NCI-H1092 treated with DMSO at 0.1 percent for 48 hours (cell line): ENCODE measurements around the gene FCHO1.
A peak's percentile ranks its signal among the peaks of the same experiment; 100 is the strongest.

ENCODE experiments used
- DNase-seq: peaks from one replicate; lab custom pipeline; 2025; lab: John Stamatoyannopoulos, UW

FCHO1 gene

GRCh38 chr19:17829855-17830566 lies 78.7 kb downstream of the FCHO1 start:
- peak; percentile 39 for DNase-seq

GRCh38 chr19:17830567-17831418 lies 79.5 kb downstream of the FCHO1 start:
- peak; percentile 70 for DNase-seq

GRCh38 chr19:17831419-17831888 lies 80.2 kb downstream of the FCHO1 start:
- no peak for DNase-seq

GRCh38 chr19:17832443-17833208 lies 81.3 kb downstream of the FCHO1 start:
- DNase-seq, result no peak

GRCh38 chr19:17834350-17835181 lies 83.3 kb downstream of the FCHO1 start:
- no peak for DNase-seq

GRCh38 chr19:17835182-17836006 lies 84.1 kb downstream of the FCHO1 start:
- DNase-seq, result no peak

- DNase-seq, result no peak
These were observed 85.3 kb downstream of the FCHO1 start for GRCh38 chr19:17836530-17836929.

- DNase-seq, result no peak
These were observed 86.7 kb downstream of the FCHO1 start for GRCh38 chr19:17837972-17838371.
